HG03175 (cell line): Measurements from ENCODE around the gene REP15.
"Not testable (repeated sequence)": the region's sequence is repeated elsewhere in the genome, so short reads cannot be mapped to it uniquely, and the experiment has no call there.

ENCODE experiments used
- ATAC-seq: cut with Tn5 transposase; IDR thresholded peaks from one replicate; pipeline ENCODE4 v1.9.1; 2021; ENCODE audit warnings: mild to moderate bottlenecking, moderate library complexity; ENCODE audit not compliant: unreplicated experiment

The REP15 gene

DNA sequence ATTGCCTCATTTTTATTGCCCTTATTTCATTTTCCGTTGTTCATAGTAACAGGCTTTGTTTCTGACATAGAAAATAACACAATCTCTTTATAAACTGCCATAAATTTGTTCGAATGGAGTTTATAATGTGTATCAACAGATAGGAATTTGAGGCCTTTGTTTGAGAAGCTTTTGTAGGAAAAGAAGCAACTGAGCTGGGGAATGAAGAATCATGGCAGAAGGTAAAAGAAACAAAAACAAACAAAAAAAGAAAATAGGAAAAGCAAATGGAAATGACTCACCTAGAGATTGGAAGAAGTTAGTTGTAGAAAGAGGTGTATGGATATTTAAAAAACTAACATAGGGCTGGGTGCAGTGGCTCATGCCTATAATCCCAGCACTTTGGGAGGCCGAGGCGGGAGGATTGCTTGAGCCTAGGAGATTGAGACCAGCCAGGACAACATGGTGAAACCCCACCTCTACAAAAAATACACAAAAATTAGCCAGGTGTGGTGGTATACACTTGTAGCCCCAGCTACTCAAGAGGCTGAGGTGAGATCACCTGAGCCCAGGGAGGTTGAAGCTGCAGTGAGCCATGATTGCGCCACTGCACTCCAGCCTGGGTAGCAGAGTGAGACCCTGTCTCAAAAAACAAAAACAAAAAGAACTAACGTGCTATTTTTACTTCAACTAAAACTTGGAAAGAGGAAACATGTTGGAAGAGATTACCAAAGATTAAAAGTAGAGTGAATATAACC, 523 bp upstream of the REP15 start:
- ATAC-seq, result no peak

DNA sequence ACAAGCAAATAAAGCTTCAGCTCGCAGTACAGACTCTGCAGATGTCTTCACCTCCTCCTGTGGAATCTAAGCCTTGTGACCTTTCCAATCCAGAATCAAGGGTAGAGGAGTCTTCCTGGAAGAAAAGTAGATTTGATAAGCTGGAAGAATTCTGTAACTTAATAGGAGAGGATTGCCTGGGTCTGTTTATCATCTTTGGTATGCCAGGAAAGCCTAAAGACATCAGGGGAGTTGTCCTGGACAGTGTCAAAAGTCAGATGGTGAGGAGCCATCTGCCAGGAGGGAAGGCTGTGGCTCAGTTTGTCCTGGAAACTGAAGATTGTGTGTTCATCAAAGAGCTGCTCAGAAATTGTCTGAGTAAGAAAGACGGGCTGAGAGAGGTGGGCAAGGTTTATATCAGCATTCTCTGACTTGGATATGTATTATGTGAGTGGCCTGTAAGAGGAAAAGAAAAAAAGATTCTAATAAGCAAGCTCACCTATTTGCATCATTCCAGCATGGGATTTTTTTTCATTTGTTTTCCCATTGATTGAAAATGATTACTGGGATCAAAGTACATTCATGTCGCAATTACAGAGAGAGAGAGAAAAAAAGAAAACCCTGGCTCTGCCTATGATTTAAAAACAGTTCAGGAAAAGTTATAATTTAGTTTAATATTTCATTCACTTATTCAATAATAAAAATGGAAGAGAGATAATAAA, 767 bp downstream of the REP15 start:
- no peak for ATAC-seq

DNA sequence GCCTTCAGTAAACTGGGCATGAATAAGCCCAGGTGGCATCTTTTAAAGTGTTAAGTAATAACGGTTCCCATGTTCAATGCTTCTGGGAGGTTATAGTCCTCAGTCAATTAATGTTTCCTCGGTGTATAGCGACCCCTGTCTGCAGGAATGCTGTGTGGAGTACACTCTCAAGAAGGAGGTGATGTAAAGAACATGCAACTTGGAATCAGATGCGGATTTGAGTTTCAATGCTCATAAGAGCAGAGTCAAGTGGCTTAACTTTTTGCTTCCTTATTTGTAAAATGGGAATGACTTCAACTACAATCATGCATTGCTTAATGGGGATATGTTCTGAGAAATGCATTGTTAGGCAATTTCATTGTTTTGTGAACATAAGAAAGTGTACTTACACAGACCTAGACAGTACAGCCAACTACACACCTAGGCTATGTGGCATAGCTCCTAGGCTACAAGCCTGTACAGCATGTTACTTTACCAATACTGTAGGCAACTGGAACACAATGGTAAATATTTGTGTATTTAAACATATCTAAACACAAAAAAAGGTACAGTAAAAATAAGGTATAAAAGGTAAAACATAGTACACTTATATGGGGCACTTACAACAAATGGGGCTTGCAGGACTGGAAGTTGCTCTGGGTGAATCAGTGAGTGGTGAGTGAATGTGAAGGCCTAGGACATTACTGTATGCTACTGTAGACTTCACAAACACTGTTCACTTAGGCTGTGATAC, 7.6 kb downstream of the REP15 start:
- ATAC-seq, result peak; percentile 83

- ATAC-seq, result no peak
Measured at GRCh38 chr12:27705263-27705662, 9.0 kb downstream of the REP15 start.

DNA sequence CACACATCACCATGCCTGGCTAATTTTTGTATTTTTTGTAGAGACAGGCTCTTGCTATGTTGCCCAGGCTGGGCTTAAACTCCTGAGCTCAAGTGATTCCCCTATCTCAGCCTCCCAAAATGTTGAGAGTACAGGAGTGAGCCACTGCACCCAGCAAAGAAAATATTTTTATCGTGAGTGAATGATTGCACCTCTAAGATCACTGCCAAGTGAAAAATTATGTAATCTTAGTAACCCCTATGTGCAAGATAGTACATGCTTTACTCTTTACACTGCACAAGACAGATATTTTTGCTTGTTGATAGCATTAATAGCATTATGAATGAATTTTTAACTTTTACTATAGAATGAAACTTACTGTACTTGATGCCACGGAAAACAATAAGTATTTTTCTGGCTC, 11.0 kb downstream of the REP15 start:
- ATAC-seq, result no peak

DNA sequence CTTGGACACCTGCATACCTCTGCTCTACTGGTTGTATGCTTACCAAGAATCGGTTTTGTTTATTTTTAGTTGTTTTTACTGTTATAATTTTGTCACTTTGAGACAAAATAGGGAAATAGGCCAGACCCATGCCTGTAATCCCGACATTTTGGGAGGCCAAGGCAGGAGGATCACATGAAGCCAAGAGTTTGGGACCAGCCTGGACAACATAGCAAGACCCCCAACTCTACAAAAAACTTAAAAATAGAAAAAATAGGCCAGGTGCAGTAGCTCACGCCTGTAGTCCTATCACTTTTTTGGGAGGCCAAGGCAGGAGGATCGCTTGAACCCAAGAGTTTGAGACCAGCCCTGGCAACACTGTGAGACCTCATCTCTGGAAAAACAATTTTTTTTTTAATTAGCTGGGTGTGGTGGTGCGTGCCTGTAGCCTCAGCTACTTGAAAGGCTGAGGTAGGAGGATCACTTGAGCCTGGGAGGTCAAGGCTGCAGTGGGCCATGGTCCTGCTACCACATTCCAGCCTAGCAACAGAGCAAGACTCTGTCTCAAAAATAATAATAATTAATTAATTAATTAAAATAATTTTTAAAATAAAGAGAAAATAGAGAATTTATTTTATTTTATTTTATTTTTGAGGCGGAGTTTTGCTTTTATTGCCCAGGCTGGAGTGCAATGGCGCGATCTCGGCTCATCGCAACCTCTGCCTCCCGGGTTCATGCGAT, 13.1 kb downstream of the REP15 start:
- no peak for ATAC-seq

- ATAC-seq, result peak; percentile 40
Measured at GRCh38 chr12:27709932-27710591, 13.8 kb downstream of the REP15 start.

DNA sequence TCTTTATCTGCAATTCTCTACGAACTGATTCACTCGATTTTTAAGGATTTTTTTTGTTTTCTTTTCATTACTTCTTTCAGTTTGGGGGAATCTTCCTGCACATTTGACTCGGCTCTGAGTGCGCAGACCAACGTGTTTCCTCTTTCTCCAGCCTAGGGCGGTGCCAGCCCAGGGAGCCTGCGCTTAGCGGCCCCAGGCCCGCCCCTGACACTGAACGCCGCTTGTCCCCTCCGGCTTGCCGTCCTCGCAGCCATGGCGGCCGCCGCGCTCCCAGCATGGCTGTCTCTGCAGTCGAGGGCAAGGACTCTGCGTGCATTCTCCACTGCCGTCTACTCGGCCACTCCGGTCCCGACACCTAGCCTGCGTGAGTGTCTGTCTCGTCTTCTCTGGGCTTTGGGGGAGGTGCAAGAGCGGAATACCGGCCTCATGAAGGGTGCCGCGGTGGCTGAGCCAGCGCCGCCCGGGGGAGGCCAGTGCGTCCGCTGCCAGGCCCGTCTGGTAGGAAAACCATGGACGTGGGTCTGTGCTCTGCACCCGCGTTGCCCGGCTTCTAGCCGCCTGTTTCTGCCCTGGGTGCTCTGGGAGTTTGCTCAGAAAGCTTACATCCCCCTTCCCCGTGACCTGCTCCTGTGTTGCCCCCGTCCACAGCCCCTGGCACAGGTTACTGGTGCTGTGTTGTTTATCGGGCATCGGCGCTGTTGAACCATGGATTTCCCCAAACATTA, 14.5 kb downstream of the REP15 start, which contains the start of gene MRPS35:
MRPS35 (plus strand) TSS at position 241 of the 725 bp plus-strand sequence; CDS start at position 253, 12 bp downstream.
- ATAC-seq, result peak; percentile 97

DNA sequence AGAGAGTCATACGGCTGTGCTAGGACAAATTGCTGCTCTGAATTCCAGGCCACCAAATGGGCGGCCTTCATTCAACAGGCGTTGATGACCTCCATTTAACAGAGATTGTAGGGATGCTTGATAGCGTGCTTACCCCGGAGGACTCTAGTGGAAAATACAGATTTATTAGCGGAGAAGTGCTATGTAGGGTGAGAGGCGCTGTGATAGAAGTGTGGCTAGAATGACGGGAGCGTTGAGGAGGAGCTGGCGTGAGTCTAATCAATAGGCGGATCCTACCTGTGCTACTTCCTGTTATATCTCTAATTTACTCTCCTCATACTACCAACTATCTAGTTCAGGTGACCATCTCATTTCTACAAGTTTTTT, 15.1 kb downstream of the REP15 start:
- peak; percentile 23 for ATAC-seq

DNA sequence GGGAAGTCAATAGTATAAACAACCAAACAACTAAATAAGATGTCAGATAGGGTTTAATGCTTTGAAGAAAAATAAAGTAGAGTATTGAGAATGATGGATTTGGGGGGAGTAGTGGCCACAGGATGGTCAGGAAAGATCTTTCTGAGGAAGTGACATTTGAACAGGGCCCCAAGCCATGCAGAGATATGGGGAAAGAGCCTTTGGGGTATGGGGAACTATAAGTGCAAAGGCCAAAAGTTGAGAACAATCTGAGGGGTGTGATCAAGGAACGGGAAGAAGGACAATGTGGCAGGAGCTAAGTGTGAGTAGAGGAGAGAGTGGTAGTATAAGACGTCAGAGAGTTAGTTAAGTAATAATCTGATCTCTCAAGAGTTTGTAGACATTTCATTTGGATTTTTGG, 15.7 kb downstream of the REP15 start:
- ATAC-seq, result no peak

DNA sequence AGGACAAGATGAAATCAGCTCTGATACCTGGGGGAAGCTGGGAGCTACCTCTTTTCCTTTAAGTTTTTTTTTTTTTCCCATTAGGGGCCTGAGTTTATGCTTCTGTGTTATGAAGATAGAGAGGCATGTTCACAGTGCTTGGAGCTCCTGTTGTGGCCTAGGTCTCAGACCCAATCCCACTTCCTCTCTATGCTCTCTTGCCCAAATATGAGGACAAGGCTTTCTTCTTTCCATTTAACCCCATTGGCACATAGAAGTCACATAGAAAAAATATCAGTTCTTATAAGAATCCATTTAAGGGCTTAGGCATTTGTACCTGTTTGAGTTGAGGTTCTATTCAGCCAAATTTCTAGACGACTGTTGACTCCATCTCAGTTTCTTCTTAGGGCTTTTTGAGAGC, 27.0 kb downstream of the REP15 start:
- no peak for ATAC-seq

- no peak for ATAC-seq
Measured at GRCh38 chr12:27730097-27730588, 33.9 kb downstream of the REP15 start.

DNA sequence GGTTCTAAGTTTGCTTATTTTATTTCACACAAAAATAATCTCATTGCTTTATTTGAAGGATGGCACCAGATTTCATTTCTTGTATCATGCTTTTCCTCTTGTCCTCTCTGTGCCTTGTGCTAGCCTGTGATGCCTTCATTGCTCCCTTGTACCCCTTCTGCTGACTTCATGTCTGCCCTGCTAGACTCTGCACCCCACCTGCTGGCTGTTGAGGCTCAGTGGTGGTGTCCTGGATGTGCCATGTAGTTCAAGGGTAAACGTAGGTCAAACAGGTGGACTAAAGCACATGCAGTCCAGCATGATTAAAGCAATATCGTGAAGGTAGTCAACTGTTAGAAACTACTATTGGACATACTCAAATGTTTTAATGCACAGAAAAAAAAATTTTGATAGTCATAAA, 36.0 kb downstream of the REP15 start:
- no peak for ATAC-seq

- peak; percentile 70 for ATAC-seq
Measured at GRCh38 chr12:27733052-27733656, 36.9 kb downstream of the REP15 start.

GRCh38 chr12:27733791-27734190, 37.5 kb downstream of the REP15 start:
- ATAC-seq, result no peak

- ATAC-seq, result not testable (repeated sequence)
Measured at GRCh38 chr12:27734321-27734720, 38.1 kb downstream of the REP15 start.

- ATAC-seq, result no peak
Measured at GRCh38 chr12:27743601-27744000, 47.4 kb downstream of the REP15 start.

GRCh38 chr12:27745734-27746133, 49.5 kb downstream of the REP15 start:
- ATAC-seq, result not testable (repeated sequence)
